OCI-LY3 (cell line): ENCODE results near the gene GPR4.
A peak's percentile ranks its signal among the peaks of the same experiment; 100 is the strongest.

Source experiments
- H2AFZ ChIP-seq: fragments of 200-600, 300-600 bp; shearing (Covaris generic); 2 replicates; pipeline ENCODE4 v1.6.0; 2014; ENCODE audit warnings: antibody characterized with exemption, low read depth, low read length
- H3K27ac ChIP-seq: fragments of 200-600, 300-600 bp; sonication (generic); 2 replicates; pipeline ENCODE4 v1.5.1; 2014; ENCODE audit warnings: mild to moderate bottlenecking, low read length, moderate library complexity, mixed read lengths
- H3K27me3 ChIP-seq: fragments of 200-600, 300-600 bp; sonication (generic); 2 replicates; pipeline ENCODE4 v1.6.1; 2014; ENCODE audit warnings: low read depth, low read length, mixed read lengths
- H3K36me3 ChIP-seq: fragments of 200-600, 300-600 bp; sonication (generic); replicated peaks from 2 replicates; pipeline ENCODE3; 2014; ENCODE audit warnings: low read depth, low read length, mixed read lengths
- H3K4me1 ChIP-seq: fragments of 300-600, 200-600 bp; sonication (generic); 2 replicates; pipeline ENCODE4 v1.6.1; 2014; ENCODE audit warnings: low read length, mixed read lengths
- H3K4me2 ChIP-seq: fragments of 200-600, 300-600 bp; sonication (generic); 2 replicates; pipeline ENCODE4 v1.6.1; 2014; ENCODE audit warnings: low read length, mixed read lengths
- H3K4me3 ChIP-seq: fragments of 300-600, 200-600 bp; sonication (generic); 2 replicates; pipeline ENCODE4 v1.5.1; 2014; ENCODE audit warnings: antibody characterized with exemption, mild to moderate bottlenecking, low read length, moderate library complexity
- H3K79me2 ChIP-seq: fragments of 300-600, 200-600 bp; shearing (Covaris generic); 2 replicates; pipeline ENCODE4 v1.6.1; 2014; ENCODE audit warnings: mild to moderate bottlenecking, low read length, mixed read lengths
- H3K9ac ChIP-seq: fragments of 300-600, 200-600 bp; shearing (Covaris generic); 2 replicates; pipeline ENCODE4 v1.6.0; 2014; ENCODE audit warnings: mild to moderate bottlenecking, low read length, moderate library complexity
- H3K9me3 ChIP-seq: fragments of 200-600, 300-600 bp; shearing (Covaris generic); 2 replicates; pipeline ENCODE4 v1.6.1; 2014; ENCODE audit warnings: low read length, mixed read lengths; ENCODE audit not compliant: insufficient read depth
- H4K20me1 ChIP-seq: fragments of 200-600, 300-600 bp; sonication (generic); 2 replicates; pipeline ENCODE4 v1.6.1; 2016; ENCODE audit warnings: low read length, mixed read lengths; ENCODE audit not compliant: insufficient read depth
- EZH2phosphoT487 ChIP-seq: fragments of 200-600 bp; shearing (Covaris generic); IDR thresholded peaks from 2 replicates; pipeline ENCODE4 v1.6.1; 2018; ENCODE audit warnings: antibody characterized with exemption, mixed run types, low read depth
- TF ChIP-seq, protein P1 (sequence below): fragments of 200-600, 300-600 bp; sonication (generic); IDR thresholded peaks from 2 replicates; pipeline ENCODE4 v1.5.1; 2014; ENCODE audit warnings: antibody characterized with exemption, low read length, low read depth

Gene GPR4

DNA sequence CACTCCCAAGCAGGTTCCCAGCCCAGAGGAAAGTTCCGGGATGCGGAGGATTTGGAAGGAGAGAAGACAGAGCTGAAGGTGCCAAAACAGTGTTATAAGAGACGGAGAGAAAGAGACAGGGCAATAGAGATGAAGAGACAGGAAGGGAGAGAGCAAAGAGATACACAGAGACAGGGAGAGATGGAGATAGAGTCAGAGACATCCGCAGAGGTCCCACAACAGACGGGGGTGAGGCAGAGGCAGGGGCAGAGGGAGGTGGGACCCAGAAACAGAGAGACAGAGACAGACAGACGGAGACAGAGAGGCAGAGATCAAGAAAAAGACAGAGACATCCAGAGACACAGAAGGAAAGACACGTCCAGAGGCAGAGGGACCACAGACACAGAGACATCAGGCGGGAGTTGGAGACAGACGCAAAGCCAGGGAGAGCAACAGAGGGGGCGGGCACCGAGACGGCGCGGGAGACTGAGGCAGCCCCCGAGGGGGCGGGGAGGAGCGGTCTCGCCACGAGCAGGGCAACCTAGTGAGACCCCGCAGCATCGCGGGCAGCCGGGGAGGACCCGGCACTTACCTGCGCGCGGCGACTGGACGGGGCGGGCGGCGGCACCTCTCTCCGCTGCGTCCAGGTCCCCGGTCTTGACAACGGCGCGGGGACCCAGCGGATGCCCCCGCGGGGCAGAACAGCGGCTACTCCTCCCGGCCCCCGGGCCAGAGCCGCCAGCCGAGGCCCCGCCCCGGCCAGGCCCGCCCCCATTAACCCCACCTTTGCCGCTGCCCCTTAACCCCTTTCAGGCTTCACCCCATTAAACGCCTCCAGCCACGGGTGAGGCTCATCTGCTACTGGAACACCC is at the start of gene GPR4:
Gene GPR4 (minus strand): TSS at position 689 of the 851 bp plus-strand sequence. CDS start 10,346 bp downstream, outside the sequence.
- no peak within 1 kb of the TSS for H3K4me3 ChIP-seq
- TF ChIP-seq, protein P1, sequence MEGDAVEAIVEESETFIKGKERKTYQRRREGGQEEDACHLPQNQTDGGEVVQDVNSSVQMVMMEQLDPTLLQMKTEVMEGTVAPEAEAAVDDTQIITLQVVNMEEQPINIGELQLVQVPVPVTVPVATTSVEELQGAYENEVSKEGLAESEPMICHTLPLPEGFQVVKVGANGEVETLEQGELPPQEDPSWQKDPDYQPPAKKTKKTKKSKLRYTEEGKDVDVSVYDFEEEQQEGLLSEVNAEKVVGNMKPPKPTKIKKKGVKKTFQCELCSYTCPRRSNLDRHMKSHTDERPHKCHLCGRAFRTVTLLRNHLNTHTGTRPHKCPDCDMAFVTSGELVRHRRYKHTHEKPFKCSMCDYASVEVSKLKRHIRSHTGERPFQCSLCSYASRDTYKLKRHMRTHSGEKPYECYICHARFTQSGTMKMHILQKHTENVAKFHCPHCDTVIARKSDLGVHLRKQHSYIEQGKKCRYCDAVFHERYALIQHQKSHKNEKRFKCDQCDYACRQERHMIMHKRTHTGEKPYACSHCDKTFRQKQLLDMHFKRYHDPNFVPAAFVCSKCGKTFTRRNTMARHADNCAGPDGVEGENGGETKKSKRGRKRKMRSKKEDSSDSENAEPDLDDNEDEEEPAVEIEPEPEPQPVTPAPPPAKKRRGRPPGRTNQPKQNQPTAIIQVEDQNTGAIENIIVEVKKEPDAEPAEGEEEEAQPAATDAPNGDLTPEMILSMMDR = no peak
- TF ChIP-seq EZH2phosphoT487 = no peak

DNA sequence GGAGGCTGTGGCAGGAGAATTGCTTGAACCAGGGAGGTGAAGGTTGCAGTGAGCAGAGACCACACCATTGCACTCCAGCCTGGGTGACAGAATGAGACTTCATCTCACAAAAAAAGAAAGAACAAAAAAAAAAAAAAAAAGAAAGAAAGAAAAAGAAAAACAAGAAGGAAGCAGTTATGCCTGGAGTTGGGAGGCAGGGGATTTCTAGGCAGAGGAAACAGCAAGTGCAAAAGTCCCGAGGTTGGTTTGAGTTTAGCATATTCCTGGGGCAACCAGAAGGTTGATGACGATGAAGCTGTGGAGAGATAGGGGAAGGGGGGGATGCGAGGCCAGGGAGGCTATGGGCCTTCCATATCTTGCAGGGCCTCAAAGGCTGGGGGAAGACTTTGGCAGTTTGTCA is 48.7 kb upstream of the GPR4 start:
- H3K4me3 ChIP-seq = no peak overlapping the region
- H2AFZ ChIP-seq = no peak overlapping the region
- H3K4me1 ChIP-seq = peaks cover 6% of the 10 kb centered on the region
- no peaks in the 10 kb centered on the region for H3K36me3 ChIP-seq
- no peak for TF ChIP-seq EZH2phosphoT487
- TF ChIP-seq, protein P1 = no peak
- H3K27me3 ChIP-seq = no peaks in the 10 kb centered on the region
- H4K20me1 ChIP-seq = no peaks in the 10 kb centered on the region
- H3K9ac ChIP-seq = no peak overlapping the region
- H3K4me2 ChIP-seq = no peak overlapping the region
- no peaks in the 10 kb centered on the region for H3K9me3 ChIP-seq
- H3K27ac ChIP-seq = no peak overlapping the region
- no peaks in the 10 kb centered on the region for H3K79me2 ChIP-seq

More for the DNA sequence above, at the start of gene GPR4:
- Histone ChIP-seq H4K20me1 (no peaks in the 10 kb centered on the region), H3K79me2 (no peaks in the 10 kb centered on the region), H3K4me2 (no peak within 1 kb of the TSS), H2AFZ (no peak within 1 kb of the TSS), H3K27ac (no peak within 1 kb of the TSS), H3K27me3 (peaks cover 15% of the 10 kb centered on the region; the same call in 1 of the 2 replicates), H3K36me3 (no peaks in the 10 kb centered on the region), H3K4me1 (peaks cover 19% of the 10 kb centered on the region), H3K9ac (no peak within 1 kb of the TSS), H3K9me3 (no peaks in the 10 kb centered on the region)

DNA sequence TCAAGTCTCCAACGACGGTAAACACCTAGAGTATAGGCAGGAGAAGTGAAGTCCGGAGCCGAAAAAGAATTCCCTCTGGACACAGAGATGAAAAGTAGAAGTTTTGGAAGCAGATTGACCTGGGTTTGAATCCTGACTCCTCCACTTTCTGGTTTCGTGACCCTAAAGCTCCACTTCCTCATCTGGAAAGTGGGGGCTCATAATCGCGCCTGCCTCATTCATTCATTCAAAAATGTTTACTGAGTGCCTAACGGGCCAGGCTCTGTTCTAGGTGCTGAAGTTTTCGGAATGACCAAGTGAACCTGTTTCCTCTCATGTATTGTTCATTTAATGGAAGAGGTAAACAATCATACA is 44.3 kb upstream of the GPR4 start:
- Histone ChIP-seq H3K4me3 (peak overlapping the region; percentile 76), H3K27ac (no peak overlapping the region), H2AFZ (peak overlapping the region; percentile 61)

More for the DNA sequence above, 44.3 kb upstream of the GPR4 start:
- H3K79me2 ChIP-seq = no peaks in the 10 kb centered on the region
- TF ChIP-seq, protein P1 = no peak
- no peak for TF ChIP-seq EZH2phosphoT487
- no peaks in the 10 kb centered on the region for H3K27me3 ChIP-seq
- no peaks in the 10 kb centered on the region for H4K20me1 ChIP-seq
- H3K9ac ChIP-seq = peak overlapping the region; percentile 64
- H3K4me2 ChIP-seq = peak overlapping the region; percentile 74
- no peaks in the 10 kb centered on the region for H3K36me3 ChIP-seq
- H3K9me3 ChIP-seq = no peaks in the 10 kb centered on the region
- peaks cover 22% of the 10 kb centered on the region for H3K4me1 ChIP-seq
